SK-N-DZ (cell line): ENCODE data around the gene CFAP61.

Experiments
- DNase-seq: peaks from one replicate; pipeline ENCODE4 v3.0.0-alpha.2; 2015; ENCODE audit warnings: low spot score

Gene CFAP61

DNA sequence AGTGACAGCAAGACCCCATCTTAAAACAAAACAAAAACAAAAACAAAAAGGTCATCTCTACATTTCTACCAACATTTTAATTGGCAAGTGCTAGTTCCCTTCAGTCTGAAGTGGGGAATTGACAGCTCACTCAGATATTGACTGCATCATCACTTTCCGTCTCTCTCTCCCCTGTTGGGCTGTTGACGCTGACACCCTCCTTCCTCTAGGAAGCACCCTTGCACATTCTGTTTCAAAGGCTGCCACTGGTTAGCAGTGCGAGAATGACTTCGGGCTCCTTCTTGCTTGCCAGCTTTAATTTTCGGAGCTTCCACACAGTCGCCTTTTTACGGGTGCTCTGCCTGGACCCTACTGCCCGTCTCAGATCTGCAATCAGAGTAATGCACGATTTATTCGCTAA is 218.9 kb downstream of the CFAP61 start:
- DNase-seq, result no peak

DNA sequence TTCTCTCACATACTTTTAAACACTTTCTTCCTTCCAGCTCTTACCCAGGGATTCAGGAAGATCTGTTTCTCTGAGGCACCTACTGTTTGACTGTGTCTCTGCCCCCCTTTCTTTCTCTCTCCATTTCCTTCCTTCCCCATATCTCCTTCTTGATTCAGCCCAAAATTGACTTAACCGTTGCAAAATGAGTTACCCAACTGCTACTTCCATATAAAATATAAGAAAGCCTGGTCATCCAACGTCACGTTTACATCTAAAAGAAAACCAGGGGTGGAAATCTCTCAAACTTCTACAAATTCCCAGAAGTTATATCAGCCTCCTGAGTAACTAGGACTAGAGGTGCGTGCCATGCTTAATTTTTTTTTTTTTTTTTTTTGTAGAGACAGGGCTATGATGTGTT is 220.4 kb downstream of the CFAP61 start:
- DNase-seq, result no peak

DNA sequence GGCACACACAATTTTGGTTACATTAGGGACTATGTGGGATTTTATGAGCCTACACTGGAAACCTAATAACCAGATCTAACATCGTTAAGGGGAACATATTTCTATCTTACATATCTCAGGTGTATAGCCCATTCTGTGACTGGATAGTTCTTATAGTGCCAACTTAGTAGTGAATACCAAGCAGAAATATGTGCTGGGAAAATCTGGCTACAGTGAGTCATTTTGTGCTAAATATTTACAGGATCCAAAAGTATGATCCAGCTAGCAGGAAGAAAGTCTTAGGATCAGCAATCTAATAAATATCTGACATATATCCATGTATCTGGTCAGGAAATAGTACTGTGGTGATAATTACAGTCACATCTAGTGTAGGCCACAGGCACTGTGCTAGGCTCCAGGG is 221.0 kb downstream of the CFAP61 start:
- DNase-seq, result no peak

DNA sequence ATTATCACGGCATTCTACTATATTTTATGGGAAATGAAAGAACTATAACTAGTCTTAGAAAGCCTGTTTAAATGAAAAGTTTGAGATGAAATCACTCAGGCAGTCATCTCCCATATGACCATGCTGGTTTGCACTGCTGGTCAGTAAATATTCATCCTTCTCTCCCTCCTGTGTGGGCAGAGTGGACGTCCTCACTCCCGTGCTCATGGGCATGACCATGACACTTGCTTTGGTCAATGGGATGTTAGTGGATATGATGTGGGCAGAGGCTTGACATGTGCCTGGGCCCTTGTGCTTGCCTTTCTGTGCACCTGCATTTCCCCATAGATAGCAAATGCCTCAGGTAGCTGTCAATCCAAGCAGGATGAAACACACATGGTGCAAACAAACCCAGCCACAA is 222.5 kb downstream of the CFAP61 start:
- DNase-seq, result no peak

DNA sequence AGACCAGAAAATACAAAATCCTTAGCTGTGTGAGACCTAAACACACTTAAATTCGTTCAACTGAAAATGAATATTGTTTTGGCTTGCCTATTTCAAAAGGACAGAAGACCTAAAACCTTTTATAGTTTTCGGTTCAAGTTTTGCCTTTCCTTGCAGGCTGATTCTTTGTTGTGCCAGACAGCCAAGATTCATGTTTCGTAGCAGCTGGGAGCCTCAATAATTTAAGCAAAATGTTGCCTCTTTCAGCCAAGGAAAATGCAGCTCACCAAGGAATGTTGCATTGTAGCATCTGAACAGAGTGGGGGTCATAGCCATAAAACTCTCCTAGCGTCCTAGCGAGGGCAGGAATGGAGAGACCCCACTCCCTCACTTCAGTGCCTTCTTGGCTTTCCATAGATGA is 223.3 kb downstream of the CFAP61 start:
- no peak for DNase-seq

DNA sequence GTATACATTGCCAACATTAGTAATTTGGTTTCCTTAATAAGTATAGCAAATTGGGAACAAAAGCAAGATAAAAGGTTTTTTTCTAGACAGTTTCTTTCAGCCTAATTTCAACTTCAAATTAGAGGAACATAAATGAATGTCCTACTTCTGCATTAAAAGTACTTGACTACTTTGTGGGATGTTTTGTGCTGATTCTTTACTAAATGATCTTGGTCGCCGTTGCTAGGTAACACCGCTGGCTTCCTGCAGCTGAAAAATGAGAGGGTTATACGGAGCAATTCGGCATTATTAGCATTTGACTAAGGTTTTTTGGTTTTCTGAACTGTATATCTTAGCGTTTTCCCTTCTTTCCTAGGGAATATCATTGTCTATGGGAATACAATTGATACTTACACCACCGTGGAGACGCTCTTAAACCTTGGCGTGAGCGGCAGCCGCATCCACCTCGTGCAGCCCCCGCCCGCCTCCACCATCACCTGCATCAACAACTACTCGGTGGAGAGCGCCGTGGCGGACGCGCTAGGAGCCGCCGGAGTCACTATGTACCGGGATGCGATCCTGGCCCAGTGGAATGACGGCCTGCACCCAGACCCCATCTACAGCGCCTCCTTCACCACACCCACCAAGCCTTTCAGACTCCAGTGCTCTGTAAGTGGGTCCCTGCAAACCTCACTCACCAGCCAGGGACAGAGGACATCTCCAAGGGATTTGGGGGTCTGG is 224.6 kb downstream of the CFAP61 start:
- DNase-seq, result no peak

DNA sequence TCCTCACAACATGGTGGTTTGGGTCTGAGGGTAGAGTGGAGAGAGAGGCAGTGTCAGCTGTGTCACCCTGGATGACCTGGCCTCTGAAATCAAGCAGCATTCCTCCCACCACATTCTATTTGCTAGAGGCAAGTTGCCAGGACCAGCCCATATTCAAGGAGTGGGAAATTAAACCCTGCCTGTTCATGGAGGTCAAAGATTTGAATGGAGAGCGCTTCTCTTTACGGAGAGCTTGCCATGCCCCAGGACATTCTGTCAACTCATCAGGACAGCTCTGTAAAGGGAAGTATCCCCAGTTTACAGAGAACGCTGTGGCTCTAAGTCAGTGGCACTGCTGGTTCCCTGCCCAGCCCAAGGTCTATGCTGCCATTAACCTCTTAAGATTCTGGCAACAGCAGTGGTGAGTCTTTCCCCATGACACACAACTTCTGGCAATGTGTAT is 225.6 kb downstream of the CFAP61 start:
- no peak for DNase-seq

DNA sequence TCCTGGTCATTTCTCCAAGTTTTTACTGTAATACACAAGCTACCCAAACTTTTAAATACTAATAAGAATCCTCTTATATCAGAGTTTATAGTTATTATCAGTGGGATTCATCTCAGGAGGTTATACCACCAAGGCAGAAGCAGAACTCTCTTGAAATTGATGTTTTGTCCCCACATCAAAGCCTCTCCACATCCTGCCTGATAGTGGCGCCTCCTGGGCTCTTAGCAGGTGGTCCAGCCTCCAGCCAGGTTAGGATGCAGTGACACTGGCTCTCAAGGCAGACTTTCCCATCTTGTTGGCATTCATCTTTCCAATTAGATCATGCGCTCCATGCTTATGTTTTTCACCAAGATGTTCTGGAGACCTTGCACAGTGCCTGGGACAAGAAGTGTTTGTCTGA is 233.7 kb downstream of the CFAP61 start:
- DNase-seq, result no peak

DNA sequence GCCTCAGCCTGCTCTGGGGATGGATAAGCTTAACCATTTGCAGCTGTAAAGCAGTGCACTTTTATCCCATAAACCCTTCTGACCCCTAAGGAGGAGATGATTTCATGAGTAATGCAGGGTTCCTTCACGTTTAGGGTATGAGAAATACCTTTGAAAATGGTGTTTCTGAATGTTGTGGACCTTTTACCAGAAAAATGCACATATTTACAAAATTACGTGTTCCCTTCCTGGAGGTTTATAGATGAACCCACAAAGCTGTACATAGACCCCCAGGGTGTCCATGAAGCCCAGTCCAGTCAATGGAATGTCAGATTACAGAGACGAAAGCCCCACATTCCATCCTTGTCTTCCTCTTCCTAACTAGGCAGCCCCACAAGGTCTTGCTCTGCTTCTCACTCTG is 237.0 kb downstream of the CFAP61 start:
- DNase-seq, result no peak

DNA sequence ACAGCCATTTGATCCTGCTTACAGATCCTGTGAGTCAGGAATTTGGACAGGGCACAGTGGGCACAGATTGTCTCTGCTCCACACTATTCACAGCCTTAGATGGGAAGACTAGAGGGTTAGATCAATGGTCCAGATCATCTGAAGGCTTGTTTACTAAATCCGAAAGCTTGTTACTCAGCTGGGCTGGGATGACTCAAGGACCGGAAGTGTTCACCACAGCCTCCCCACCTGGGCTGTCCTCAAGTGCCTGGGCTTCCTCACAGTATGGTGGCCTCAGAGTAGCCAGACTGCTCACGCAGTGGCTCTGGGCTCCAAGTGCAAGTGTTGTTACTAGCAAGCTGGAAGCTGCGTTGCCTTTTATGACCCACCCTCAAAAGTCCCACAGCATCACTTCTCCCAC is 240.1 kb downstream of the CFAP61 start:
- DNase-seq, result no peak

DNA sequence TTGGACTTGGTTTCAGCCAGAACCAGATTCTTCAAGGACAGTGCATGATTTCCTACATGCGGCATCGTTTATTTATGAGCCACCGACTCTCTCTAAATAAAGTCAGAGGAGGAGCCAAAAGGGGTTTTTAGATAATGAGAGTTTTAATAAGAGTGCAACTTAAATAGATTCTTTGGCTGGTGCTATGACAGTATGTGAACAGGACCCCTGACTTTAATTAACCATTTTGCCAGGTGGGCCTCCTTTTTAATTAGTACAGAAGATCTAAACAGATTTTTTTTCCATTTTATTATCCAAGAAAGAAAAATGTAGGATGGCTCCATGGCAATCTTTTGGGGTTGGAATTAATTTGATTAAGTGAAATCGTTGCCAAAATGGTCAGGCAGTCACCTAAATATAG is 240.8 kb downstream of the CFAP61 start:
- no peak for DNase-seq

DNA sequence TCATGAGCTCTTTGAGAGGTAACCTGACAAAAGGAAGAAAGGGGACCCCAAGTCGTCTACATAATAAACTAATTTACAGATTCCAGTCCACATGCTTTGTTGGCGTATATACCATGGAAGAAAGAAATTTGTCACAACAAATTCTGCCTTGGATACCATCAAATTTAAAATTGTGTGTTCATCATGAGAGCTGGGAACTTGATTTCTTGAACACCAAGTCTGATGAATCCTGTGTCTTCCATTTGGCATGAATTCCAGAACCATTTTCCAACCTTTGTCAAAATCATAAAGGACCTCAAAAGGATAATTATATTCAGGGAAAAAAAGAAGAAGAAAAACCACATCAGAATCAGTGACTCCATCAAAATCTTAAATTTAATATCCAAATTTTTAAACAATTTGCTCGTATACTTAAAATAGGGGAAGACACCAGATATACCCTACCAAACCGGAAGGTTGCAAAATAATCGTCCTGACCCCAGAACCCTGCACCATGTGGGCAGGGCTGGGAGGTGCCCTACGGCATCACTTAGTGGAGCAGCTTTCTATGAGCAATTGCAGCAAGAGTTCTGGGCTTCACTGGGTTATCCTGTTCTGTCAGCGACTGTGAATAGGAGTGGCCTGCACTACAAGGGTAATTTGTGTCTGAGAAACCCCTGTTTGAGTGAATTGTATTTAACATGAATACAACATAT is 241.5 kb downstream of the CFAP61 start:
- DNase-seq, result no peak

DNA sequence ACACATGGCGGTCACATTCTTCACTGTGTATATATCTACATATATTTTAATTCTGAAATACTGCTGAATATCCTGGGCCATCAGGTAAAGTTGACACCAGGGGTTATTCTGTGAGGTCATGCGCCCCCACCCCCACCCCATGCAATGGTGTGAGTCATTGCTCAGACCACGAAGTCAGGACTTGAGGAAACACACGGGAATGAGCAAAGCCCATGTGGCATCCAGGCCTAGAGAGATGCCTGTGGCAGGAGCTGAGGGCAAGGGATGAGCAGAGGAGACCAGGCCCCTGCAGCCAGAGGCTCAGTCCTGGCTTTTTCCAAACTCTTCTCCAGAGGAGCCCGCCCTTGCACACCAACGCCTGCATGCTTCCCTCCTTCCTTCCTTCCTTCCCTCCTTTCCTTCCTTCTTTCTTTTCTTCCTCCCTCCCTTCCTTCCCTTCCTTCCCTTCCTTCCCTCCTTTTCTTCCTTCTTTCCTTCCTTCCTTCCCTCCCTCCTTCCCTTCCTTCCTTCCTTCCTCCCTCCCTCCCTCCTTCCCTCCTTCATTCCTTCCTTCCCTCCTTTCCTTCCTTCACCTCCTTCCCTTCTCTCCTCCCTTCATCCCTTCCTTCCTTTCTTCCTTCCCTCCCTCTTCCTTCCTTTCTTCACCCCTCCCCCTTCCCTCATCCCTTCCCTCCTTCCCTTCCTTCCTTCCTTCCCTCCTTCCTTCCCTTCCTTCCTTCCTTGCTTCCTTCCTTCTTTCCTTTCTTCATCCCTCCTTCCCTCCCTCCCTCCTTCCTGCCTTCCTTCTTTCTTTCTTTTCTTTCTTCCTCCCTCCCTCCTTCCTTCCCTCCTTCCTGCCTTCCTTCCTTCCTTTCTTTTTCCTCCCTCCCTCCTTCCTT is 243.5 kb downstream of the CFAP61 start:
- DNase-seq, result no peak

DNA sequence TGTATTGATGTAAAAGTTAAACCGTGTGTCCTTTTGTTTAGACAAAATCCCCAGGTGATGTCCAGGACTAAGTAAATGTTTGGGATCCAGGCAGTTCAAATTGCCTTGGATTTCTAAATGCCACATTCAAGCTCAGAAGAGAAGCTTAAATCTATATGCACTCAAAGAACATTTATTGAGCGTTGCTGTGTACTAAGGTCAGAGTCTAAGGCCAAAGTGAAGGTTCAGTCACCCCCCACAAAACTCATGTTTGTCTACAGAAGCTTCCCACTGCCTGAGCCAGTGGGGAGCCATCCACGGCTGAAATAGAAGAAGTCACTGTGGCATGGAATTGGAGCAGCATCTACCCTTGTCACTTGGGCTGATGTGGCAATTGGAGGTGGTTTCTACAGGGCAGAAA is 244.8 kb downstream of the CFAP61 start:
- DNase-seq, result no peak

DNA sequence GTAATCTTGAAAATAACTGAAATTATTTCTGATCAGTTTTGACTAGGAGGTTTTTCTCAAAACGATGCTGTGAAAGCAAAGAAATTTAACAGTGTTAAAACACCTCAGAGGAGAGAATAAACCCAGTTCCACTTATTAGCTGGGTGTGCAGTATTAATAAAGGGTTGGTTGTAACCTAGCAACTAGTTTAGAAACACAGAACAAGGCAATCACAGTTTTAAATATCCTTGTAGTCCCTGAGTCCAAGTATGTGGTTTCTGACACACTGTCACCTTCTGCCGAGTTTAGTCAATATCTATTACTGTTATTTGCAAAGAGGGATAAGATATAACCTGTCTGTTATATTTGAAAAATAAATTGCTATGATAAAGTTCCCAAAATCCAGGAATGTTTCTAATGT is 245.4 kb downstream of the CFAP61 start:
- DNase-seq, result no peak

DNA sequence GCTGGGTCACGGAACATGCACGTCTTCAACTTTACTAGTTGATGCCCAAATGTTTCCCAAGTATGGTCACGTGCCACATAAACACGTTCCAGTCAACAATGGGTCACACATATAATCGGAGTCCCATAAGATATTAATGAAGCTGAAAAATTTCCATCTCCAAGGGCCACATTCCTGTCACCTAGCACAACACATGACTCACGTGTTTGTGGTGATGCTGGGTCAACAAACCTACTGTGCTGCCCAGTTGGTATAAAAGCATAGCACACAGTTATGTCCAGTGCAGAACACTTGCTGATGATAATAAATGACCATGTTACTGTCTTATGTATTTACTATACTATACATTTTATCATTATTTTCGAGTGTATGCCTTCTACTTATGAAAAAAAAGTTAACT is 247.6 kb downstream of the CFAP61 start:
- DNase-seq, result no peak

DNA sequence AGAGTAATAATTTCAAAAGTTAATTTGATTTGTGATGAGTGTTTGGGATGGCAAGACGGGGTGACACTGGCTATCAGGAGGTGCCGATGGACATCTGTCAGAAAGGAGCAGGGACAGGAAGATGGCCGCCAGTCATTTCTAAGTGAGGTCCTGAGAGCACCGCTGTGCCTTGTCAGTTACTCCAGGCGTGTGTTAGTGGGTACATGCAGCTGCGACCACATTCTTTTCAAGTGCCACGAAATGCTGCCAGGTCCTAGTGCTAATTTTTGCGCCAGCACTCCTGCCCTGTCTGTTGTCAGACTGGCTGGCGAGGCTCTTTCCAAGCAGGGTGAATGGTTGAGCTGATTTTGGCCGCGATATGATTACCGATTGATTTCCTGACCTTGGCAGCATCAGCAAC is 251.0 kb downstream of the CFAP61 start:
- no peak for DNase-seq

DNA sequence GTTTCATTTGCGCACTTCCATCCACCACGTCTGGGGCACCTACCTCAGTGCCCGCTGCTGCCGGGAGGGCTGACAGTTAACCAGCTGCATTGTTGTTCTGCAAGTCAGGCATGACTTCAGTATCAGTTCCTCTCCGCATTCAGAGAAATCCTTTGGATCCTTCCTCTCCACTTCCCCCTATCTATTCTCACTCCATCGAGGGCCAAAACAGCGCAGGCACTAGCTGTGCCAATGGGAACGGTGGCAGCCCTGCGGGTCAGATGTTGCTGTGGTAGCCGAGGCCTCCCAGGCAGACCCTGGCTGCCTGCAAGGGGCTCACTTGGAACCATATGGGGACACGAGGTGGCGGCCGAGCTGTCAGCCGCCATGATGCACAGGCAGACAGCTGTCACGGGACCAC is 251.4 kb downstream of the CFAP61 start:
- no peak for DNase-seq

DNA sequence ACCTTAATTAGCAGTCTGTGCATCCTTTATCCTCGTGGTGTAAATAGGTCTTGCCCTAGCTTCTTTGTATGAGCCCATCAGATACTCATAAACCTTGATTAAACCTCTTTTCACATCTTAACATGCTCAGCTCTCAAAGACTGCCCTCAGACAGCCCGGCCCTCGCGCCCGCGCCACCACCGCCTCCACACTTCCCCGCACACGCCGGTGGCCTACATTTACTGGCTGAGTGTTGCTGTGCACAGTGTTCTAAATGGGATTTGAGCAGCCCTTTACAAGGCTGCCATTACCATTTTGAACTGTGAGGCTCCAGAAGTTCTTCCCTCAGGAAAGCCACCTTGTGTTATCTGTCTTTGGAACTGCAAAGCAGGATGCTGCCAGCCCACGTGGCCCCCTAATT is 252.6 kb downstream of the CFAP61 start:
- no peak for DNase-seq

DNA sequence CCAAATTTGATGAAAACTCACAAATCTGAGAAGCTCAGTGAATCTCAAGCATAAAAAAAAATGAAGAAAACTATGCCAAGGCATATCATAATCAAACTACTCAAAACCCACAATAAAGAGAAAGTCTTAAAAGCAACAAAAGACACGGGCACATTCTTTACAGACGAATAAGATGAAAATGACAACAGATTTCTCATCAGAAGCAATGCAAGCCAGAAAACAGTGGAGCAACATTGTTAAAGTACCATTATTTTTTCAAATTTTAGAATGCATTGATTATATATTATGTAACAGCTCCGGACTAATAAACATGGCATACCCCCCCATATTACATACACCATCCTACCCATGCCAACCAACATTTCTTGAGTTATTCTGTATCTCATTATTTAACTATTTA is 260.2 kb downstream of the CFAP61 start:
- no peak for DNase-seq

DNA sequence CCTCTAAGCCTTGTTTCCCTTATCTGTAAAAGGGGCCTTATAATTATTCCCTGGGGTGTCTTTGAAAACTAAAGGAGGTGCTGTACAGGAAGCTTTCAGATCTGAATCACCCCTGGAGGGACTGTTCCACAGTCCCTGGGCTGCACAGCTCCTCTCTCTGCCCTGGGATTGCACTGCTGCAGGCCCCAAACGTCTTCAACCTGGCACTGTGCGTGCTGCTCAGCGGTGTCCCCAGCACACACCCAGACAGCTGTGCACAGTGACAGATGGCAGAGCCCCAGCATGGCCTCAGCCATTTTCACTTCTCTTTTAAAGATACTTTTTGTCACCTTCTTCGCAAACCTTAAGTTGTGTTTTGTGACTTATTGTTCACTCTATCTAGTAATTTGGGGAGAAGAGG is 264.9 kb downstream of the CFAP61 start:
- peak; percentile 29 for DNase-seq

DNA sequence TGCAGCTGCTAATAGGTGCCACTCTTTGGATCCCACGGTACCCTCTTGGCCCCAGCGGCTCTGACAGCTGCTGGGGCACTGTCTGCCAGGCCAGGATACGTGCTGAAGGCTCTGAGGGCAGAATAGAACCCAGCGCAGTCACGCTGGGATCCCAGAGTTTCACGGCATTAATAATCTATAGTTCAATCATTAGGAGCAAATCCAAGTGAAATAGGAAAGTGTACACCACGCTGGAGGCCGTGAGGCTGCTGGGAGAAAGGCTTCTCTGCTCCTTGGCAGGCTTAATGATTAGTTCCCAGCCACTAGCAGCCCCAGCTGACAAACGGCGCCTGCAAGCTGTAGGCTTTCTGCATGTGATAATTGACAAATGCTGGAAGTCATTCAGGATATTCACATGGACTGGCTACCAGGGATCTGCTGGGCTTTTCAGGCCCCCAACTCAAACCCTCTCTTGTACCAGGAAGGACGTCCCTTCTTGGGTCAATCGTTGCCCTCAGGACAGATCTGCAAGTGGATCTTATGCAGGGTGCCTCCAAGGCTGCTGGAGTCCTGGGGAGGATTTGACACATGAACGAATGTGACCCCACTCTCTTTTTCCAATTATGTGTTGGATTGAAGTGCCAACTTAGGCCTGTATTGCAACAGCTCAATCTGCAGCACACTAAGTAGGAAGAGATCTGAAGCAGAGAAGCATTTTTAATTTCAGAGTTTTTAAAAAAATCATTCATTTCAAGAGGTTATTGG is 265.5 kb downstream of the CFAP61 start:
- DNase-seq, result no peak
